GM23338 (cell line): ENCODE results near the gene ARHGDIA. TPM values are rescaled to one million over a fixed set of nuclear protein-coding genes. Genes with fewer than 3 reads are reported as not detected.

ENCODE experiments used
- ATAC-seq: fragments of 200-7000 bp; cut with Tn5 transposase; 3 replicates; pipeline ENCODE4 v1.9.1; 2020
- DNase-seq: peaks from one replicate; pipeline ENCODE4 v3.0.0-alpha.2; 2015; ENCODE audit warnings: low spot score
- H2AFZ ChIP-seq: fragments of 200-600 bp; sonication (generic); 2 replicates; pipeline ENCODE4 v1.8.0; 2016; ENCODE audit warnings: antibody characterized with exemption, mild to moderate bottlenecking, moderate library complexity
- H3F3A ChIP-seq: fragments of 200-600 bp; sonication (generic); replicated peaks from 2 replicates; pipeline ENCODE4 v1.8.0; 2017; ENCODE audit warnings: antibody characterized with exemption, mixed run types, low read depth
- H3K27ac ChIP-seq: fragments of 200-600 bp; sonication (generic); 2 replicates; pipeline ENCODE4 v1.6.1; 2016; ENCODE audit warnings: low read depth
- H3K27me3 ChIP-seq: fragments of 200-600 bp; sonication (generic); 2 replicates; pipeline ENCODE4 v1.8.0; 2016; ENCODE audit warnings: mild to moderate bottlenecking, mixed run types, moderate library complexity; ENCODE audit not compliant: insufficient read depth
- H3K36me3 ChIP-seq: fragments of 200-600 bp; sonication (generic); 2 replicates; pipeline ENCODE4 v1.8.0; 2016; ENCODE audit warnings: mild to moderate bottlenecking; ENCODE audit not compliant: insufficient read depth
- H3K4me1 ChIP-seq: fragments of 200-600 bp; sonication (generic); 2 replicates; pipeline ENCODE4 v1.8.0; 2016; ENCODE audit warnings: mild to moderate bottlenecking, moderate library complexity; ENCODE audit not compliant: insufficient read depth
- H3K4me2 ChIP-seq: fragments of 200-600 bp; sonication (generic); 2 replicates; pipeline ENCODE4 v1.7.1; 2017; ENCODE audit warnings: mixed run types
- H3K4me3 ChIP-seq: fragments of 200-600 bp; sonication (generic); 2 replicates; pipeline ENCODE4 v1.6.1; 2016; ENCODE audit warnings: mixed run types
- H3K79me2 ChIP-seq: fragments of 200-600 bp; sonication (generic); replicated peaks from 2 replicates; pipeline ENCODE4 v1.8.0; 2017; ENCODE audit warnings: mild to moderate bottlenecking; ENCODE audit not compliant: insufficient read depth
- H3K9me2 ChIP-seq: fragments of 200-600 bp; sonication (generic); 2 replicates; pipeline ENCODE4 v1.8.0; 2017; ENCODE audit not compliant: insufficient read depth
- H4K20me1 ChIP-seq: fragments of 200-600 bp; sonication (generic); replicated peaks from 2 replicates; pipeline ENCODE4 v1.8.0; 2017; ENCODE audit warnings: mild to moderate bottlenecking; ENCODE audit not compliant: insufficient read depth
- H3K27ac Mint-ChIP-seq: 2 replicates; pipeline ENCODE4 v1.8.0; 2020; ENCODE audit warnings: inconsistent platforms, mild to moderate bottlenecking, moderate library complexity, mixed read lengths
- H3K27me3 Mint-ChIP-seq: 3 replicates; pipeline ENCODE4 v1.8.0; 2022; ENCODE audit warnings: low read depth, mild to moderate bottlenecking, moderate library complexity, mixed read lengths, inconsistent platforms; ENCODE audit not compliant: insufficient read depth, poor library complexity
- H3K36me3 Mint-ChIP-seq: 3 replicates; pipeline ENCODE4 v1.8.0; 2021; ENCODE audit warnings: low read depth, mild to moderate bottlenecking, inconsistent platforms, moderate library complexity, mixed read lengths
- H3K4me1 Mint-ChIP-seq: 3 replicates; pipeline ENCODE4 v1.8.0; 2020; ENCODE audit warnings: mild to moderate bottlenecking, inconsistent platforms, mixed read lengths
- H3K4me3 Mint-ChIP-seq: 3 replicates; pipeline ENCODE4 v1.8.0; 2021; ENCODE audit warnings: moderate library complexity, mild to moderate bottlenecking, inconsistent platforms, mixed read lengths
- H3K9me3 Mint-ChIP-seq: 3 replicates; pipeline ENCODE4 v1.8.0; 2020; ENCODE audit warnings: moderate library complexity, mild to moderate bottlenecking, inconsistent platforms, mixed read lengths
- EZH2phosphoT487 ChIP-seq: fragments of 200-600 bp; sonication (generic); IDR thresholded peaks from one replicate; pipeline ENCODE4 v1.8.1; 2018; ENCODE audit warnings: antibody characterized with exemption; ENCODE audit not compliant: unreplicated experiment
- NANOG ChIP-seq: IDR thresholded peaks from 2 replicates; pipeline ENCODE4 v1.6.1; 2016; ENCODE audit warnings: antibody characterized with exemption, borderline replicate concordance
- POLR2AphosphoS5 ChIP-seq: IDR thresholded peaks from 2 replicates; pipeline ENCODE4 v1.6.1; 2016; ENCODE audit warnings: antibody characterized with exemption, low read depth
- STAT1 ChIP-seq: IDR thresholded peaks from one replicate; pipeline ENCODE4 v1.6.1; 2016; ENCODE audit warnings: antibody characterized with exemption; ENCODE audit not compliant: unreplicated experiment
- polyA plus RNA-seq: library from polyadenylated mRNA; unstranded; fragments of >200 nt; fragmentation: Nextera tagmentation; extraction: Ambion mirVana; gene quantifications from 2 replicates; pipeline ENCODE4 v1.2.1, GENCODE V29; 2016
- total RNA-seq: library from RNA; depleted of rRNA; stranded (reverse); fragments of >200 nt; shearing (Covaris generic); gene quantifications from 2 replicates; pipeline ENCODE4 v1.2.3, GENCODE V29; 2014
- TF ChIP-seq, protein P1 (sequence below), 2 experiments: fragments of 200-600 bp in 1 of 2; sonication (generic) in 1 of 2; conservative IDR thresholded peaks; 2 replicates each; pipeline versions ENCODE4 v1.5.1 to v1.6.1; 2016 to 2017; ENCODE audit warnings: antibody characterized with exemption in 2 of 2, low read depth in 2 of 2, mild to moderate bottlenecking in 2 of 2, moderate library complexity in 1 of 2

The ARHGDIA gene
- total and polyA plus RNA-seq, 2 experiments from 2014 or later = 125 to 140 TPM

DNA sequence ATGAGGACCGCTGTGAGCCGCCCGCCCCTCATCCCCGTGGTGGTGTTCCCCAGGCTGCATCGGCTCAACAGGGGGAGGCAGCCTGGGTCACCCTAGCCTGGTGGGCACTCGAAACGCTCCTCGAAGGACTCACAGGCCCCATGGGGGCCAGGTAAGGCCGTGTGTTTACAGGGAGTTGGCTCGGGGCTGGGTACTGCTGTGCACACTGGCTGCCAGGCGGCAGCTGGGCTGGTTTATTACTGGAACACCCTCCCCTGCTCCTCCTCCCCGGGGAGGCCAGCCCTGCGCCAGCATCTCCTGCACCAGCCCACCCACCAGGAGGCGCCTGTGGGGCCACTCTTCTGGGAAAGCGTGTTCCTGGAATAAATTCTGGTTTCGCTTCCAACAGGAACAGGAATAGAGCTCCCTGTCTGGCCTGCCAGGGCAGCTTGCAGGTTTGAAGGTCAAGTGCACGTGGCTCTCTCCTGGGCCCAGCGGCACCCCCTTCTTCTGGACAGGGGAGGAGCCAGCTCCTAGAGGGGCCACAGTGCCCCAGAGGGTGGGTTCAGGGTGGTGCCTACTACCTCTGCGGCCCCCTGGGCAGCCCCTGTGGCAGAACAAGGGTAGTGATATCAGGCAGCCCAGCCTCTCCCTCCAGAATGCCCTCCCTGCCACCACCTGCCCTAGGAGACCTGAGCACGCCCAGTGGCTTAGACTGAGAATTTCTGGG is 49.4 kb downstream of the ARHGDIA start:
- peaks cover 5% of the 10 kb centered on the region for H3K4me1 ChIP-seq
- no peak overlapping the region for H3K27ac ChIP-seq
- no peak overlapping the region for H3K4me3 Mint-ChIP-seq
- H3K9me2 ChIP-seq = no peaks in the 10 kb centered on the region
- H3K27me3 ChIP-seq = no peaks in the 10 kb centered on the region
- no peak overlapping the region for H2AFZ ChIP-seq
- no peak overlapping the region for H3K27ac Mint-ChIP-seq
- H3K4me3 ChIP-seq = no peak overlapping the region
- no peaks in the 10 kb centered on the region for H3K9me3 Mint-ChIP-seq
- H3K79me2 ChIP-seq = no peaks in the 10 kb centered on the region
- ATAC-seq = peak; percentile 37
- H4K20me1 ChIP-seq = no peaks in the 10 kb centered on the region
- H3K4me1 Mint-ChIP-seq = peaks cover 8% of the 10 kb centered on the region
- H3K36me3 ChIP-seq = no peaks in the 10 kb centered on the region
- peak; percentile 77 for DNase-seq
- peaks cover 5% of the 10 kb centered on the region for H3K27me3 Mint-ChIP-seq
- 0 out of 2 replicates have a peak, but pooled peaks cover 6% of the 10 kb centered on the region for H3F3A ChIP-seq
- no peak overlapping the region for H3K4me2 ChIP-seq
- TF ChIP-seq, protein P1, sequence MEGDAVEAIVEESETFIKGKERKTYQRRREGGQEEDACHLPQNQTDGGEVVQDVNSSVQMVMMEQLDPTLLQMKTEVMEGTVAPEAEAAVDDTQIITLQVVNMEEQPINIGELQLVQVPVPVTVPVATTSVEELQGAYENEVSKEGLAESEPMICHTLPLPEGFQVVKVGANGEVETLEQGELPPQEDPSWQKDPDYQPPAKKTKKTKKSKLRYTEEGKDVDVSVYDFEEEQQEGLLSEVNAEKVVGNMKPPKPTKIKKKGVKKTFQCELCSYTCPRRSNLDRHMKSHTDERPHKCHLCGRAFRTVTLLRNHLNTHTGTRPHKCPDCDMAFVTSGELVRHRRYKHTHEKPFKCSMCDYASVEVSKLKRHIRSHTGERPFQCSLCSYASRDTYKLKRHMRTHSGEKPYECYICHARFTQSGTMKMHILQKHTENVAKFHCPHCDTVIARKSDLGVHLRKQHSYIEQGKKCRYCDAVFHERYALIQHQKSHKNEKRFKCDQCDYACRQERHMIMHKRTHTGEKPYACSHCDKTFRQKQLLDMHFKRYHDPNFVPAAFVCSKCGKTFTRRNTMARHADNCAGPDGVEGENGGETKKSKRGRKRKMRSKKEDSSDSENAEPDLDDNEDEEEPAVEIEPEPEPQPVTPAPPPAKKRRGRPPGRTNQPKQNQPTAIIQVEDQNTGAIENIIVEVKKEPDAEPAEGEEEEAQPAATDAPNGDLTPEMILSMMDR (conservative IDR thresholded peaks at IDR 0.05; ENCODE audit: low read depth in 2 of 2) = peak; percentile 59 to 64
- no peak for TF ChIP-seq EZH2phosphoT487
- no peaks in the 10 kb centered on the region for H3K36me3 Mint-ChIP-seq

DNA sequence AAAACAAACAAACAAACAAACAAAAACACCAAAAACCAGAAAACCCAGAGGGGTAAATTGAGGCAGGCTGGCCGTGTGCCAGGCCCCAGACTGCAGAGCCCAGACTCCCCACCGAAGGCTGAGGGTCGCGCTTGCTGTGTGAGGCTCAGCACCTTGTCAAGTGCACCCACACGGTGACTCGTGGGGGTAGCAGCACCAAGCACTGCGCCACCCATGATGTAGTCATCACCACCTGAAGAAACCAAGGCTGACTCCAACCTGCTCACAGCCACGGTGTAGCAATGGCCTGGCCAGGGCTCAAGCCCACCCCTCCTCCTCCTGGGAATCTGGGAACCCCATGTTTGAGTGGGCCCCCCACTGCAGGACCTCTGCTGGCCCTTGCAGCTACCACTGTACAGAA is 50.0 kb downstream of the ARHGDIA start:
- no peaks in the 10 kb centered on the region for H3K36me3 Mint-ChIP-seq
- Histone ChIP-seq H3K4me2 (no peak overlapping the region), H3K36me3 (no peaks in the 10 kb centered on the region), H2AFZ (no peak overlapping the region), H3K27ac (no peak overlapping the region), H3K27me3 (no peaks in the 10 kb centered on the region), H3K4me1 (peaks cover 5% of the 10 kb centered on the region), H3F3A (peaks cover 6% of the 10 kb centered on the region; the same call in 1 of the 2 replicates), H3K4me3 (no peak overlapping the region), H4K20me1 (no peaks in the 10 kb centered on the region), H3K79me2 (no peaks in the 10 kb centered on the region), H3K9me2 (no peaks in the 10 kb centered on the region)
- no peak overlapping the region for H3K27ac Mint-ChIP-seq
- H3K27me3 Mint-ChIP-seq = peaks cover 5% of the 10 kb centered on the region
- no peaks in the 10 kb centered on the region for H3K9me3 Mint-ChIP-seq
- ATAC-seq (no peak), DNase-seq (no peak)
- H3K4me3 Mint-ChIP-seq = no peak overlapping the region
- peaks cover 7% of the 10 kb centered on the region for H3K4me1 Mint-ChIP-seq
- TF ChIP-seq, protein P1 (conservative IDR thresholded peaks at IDR 0.05; ENCODE audit: low read depth in 2 of 2) = no peak

DNA sequence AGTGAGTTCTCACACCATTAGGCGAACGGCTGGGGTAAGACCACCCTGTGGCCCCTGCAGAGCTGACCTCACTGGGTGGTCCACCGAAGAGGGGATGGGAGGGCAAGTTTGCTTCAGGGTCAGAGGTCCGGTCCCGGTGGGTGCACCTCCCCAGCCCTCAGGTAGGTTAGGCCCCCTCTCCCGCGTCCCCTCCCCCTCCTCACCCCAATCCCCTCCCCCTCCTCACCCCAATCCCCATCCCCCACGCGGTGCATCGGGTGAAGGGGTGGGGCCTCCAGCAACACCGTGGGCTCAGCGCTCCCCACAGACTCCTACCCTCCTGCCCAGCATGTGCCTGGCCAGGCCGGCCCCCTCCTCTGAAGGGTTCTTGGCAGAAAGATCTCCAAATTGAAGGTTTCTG is 51.4 kb downstream of the ARHGDIA start:
- H3K4me1 Mint-ChIP-seq = peaks cover 3% of the 10 kb centered on the region
- H3K36me3 Mint-ChIP-seq = no peaks in the 10 kb centered on the region
- Histone ChIP-seq H3K4me2 (peak overlapping the region; percentile 60; the same call in 1 of the 2 replicates), H3K27ac (no peak overlapping the region), H4K20me1 (no peaks in the 10 kb centered on the region), H3K9me2 (no peaks in the 10 kb centered on the region), H3K27me3 (no peaks in the 10 kb centered on the region), H3K36me3 (no peaks in the 10 kb centered on the region), H3F3A (peaks cover 3% of the 10 kb centered on the region; the same call in 1 of the 2 replicates), H3K79me2 (no peaks in the 10 kb centered on the region), H3K4me1 (peaks cover 5% of the 10 kb centered on the region), H2AFZ (no peak overlapping the region), H3K4me3 (no peak overlapping the region)
- H3K4me3 Mint-ChIP-seq = no peak overlapping the region
- ATAC-seq = peak; percentile 29
- H3K27ac Mint-ChIP-seq = no peak overlapping the region
- DNase-seq = peak; percentile 24
- no peaks in the 10 kb centered on the region for H3K9me3 Mint-ChIP-seq
- H3K27me3 Mint-ChIP-seq = peaks cover 5% of the 10 kb centered on the region
- TF ChIP-seq POLR2AphosphoS5 (no peak), NANOG (no peak), STAT1 (no peak)
